Loucy (cell line): ENCODE results near the gene LRRFIP1.

Experiments used
- H2AFZ ChIP-seq: fragments of 200-600 bp; sonication (generic); 2 replicates; pipeline ENCODE4 v1.6.0; 2016; ENCODE audit warnings: antibody characterized with exemption, mild to moderate bottlenecking, low read length, moderate library complexity
- H3F3A ChIP-seq: fragments of 200-600 bp; 2 replicates; pipeline ENCODE4 v1.6.0; 2016; ENCODE audit warnings: antibody characterized with exemption, low read depth, mild to moderate bottlenecking
- H3K27me3 ChIP-seq: fragments of 200-600 bp; sonication (generic); 2 replicates; pipeline ENCODE4 v1.6.1; 2014; ENCODE audit warnings: low read length, mild to moderate bottlenecking; ENCODE audit not compliant: insufficient read depth, poor library complexity, severe bottlenecking
- H3K36me3 ChIP-seq: fragments of 200-600 bp; sonication (generic); 2 replicates; pipeline ENCODE4 v1.6.1; 2016; ENCODE audit warnings: low read length; ENCODE audit not compliant: insufficient read depth
- H3K4me1 ChIP-seq: fragments of 200-600 bp; sonication (generic); 2 replicates; pipeline ENCODE4 v1.5.1; 2014; ENCODE audit warnings: low read length, mild to moderate bottlenecking; ENCODE audit not compliant: insufficient read depth, poor library complexity, severe bottlenecking
- H3K4me2 ChIP-seq: fragments of 200-600 bp; sonication (generic); 2 replicates; pipeline ENCODE4 v1.6.0; 2014; ENCODE audit warnings: antibody characterized with exemption, low read length, low read depth, mild to moderate bottlenecking; ENCODE audit not compliant: poor library complexity, severe bottlenecking
- H3K4me3 ChIP-seq: fragments of 200-600 bp; sonication (generic); 2 replicates; pipeline ENCODE4 v1.5.1; 2014; ENCODE audit warnings: low read length, mild to moderate bottlenecking, mixed read lengths; ENCODE audit not compliant: poor library complexity, severe bottlenecking
- H3K79me2 ChIP-seq: fragments of 200-600 bp; sonication (generic); 2 replicates; pipeline ENCODE4 v1.6.1; 2014; ENCODE audit warnings: low read length; ENCODE audit not compliant: insufficient read depth
- H3K9ac ChIP-seq: fragments of 200-600 bp; sonication (generic); 2 replicates; pipeline ENCODE4 v1.6.0; 2014; ENCODE audit warnings: mild to moderate bottlenecking, low read depth, low read length, moderate library complexity; ENCODE audit not compliant: poor library complexity, severe bottlenecking
- H3K9me2 ChIP-seq: fragments of 200-600 bp; sonication (generic); replicated peaks from 2 replicates; pipeline ENCODE4 v1.6.1; 2016; ENCODE audit warnings: low read depth, low read length, mixed read lengths
- H3K9me3 ChIP-seq: fragments of 200-600 bp; sonication (generic); 2 replicates; pipeline ENCODE4 v1.6.1; 2014; ENCODE audit warnings: mild to moderate bottlenecking, antibody characterized with exemption, low read length, low read depth; ENCODE audit not compliant: insufficient read depth
- H4K20me1 ChIP-seq: fragments of 200-600 bp; sonication (generic); 2 replicates; pipeline ENCODE4 v1.6.0; 2014; ENCODE audit warnings: antibody characterized with exemption, low read length, mild to moderate bottlenecking; ENCODE audit not compliant: insufficient read depth, poor library complexity, severe bottlenecking
- CTCF ChIP-seq: fragments of 200-600 bp; sonication (generic); conservative IDR thresholded peaks from 2 replicates; pipeline ENCODE4 v1.5.1; 2014; ENCODE audit warnings: mild to moderate bottlenecking, antibody characterized with exemption, low read length
- EZH2phosphoT487 ChIP-seq: fragments of 200-600 bp; IDR thresholded peaks from 2 replicates; pipeline ENCODE4 v1.6.1; 2018; ENCODE audit warnings: antibody characterized with exemption, mild to moderate bottlenecking, moderate library complexity, borderline replicate concordance

The LRRFIP1 gene

GRCh38 chr2:237597196-237598145, 29.9 kb upstream of the LRRFIP1 start:
- no peaks in the 10 kb centered on the region for H4K20me1 ChIP-seq
- no peak overlapping the region for H3K4me2 ChIP-seq
- no peaks in the 10 kb centered on the region for H3K79me2 ChIP-seq
- no peaks in the 10 kb centered on the region for H3K27me3 ChIP-seq
- H3K9me2 ChIP-seq = no peaks in the 10 kb centered on the region
- no peak overlapping the region for H2AFZ ChIP-seq
- H3K36me3 ChIP-seq = no peaks in the 10 kb centered on the region
- H3K9me3 ChIP-seq = no peaks in the 10 kb centered on the region
- TF ChIP-seq CTCF = no peak
- no peak for TF ChIP-seq EZH2phosphoT487
- no peak overlapping the region for H3K4me3 ChIP-seq
- H3K4me1 ChIP-seq = peaks cover 14% of the 10 kb centered on the region
- H3F3A ChIP-seq = no peaks in the 10 kb centered on the region
- H3K9ac ChIP-seq = no peak overlapping the region

DNA sequence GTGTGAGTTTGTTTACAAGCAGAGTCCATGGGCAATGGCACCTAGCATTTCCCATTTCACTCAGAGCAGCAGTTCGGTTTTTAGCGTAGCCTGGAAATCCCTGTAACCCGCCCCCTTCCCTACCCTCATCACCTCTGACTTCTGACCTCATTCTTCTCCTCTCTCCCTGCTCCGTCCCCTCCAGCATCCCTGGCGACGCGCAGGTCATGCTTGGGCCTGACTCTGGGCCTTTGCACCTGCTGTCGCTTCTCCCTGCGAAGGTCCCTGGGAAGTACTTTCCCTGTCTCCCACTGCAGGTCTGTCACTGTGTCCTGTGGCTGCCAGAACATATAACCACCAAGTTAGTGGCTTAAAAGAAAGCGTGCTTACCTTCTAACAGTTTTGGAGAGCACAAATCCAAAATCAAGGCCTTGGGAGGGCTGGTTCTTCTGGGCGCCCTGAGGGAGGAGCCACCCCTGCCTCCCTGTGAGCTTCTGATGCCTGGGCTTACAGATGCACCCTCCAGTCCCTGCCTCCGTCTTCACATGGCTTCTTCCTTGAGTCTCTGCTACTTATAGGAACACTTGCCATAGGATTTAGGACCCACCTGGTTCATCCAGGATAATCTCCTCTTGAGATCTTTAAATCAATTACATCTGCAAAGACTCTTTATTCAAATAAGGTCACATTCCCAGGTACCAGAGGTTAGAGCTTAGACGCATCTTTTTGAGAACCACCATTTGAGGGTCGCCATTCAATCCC, 28.7 kb upstream of the LRRFIP1 start:
- no peaks in the 10 kb centered on the region for H3K9me3 ChIP-seq
- no peaks in the 10 kb centered on the region for H3K9me2 ChIP-seq
- H3K4me3 ChIP-seq = no peak overlapping the region
- no peaks in the 10 kb centered on the region for H3K79me2 ChIP-seq
- no peak overlapping the region for H2AFZ ChIP-seq
- no peak for TF ChIP-seq CTCF
- TF ChIP-seq EZH2phosphoT487 = no peak
- H4K20me1 ChIP-seq = no peaks in the 10 kb centered on the region
- no peak overlapping the region for H3K4me2 ChIP-seq
- H3F3A ChIP-seq = no peaks in the 10 kb centered on the region
- H3K4me1 ChIP-seq = peaks cover 25% of the 10 kb centered on the region
- H3K9ac ChIP-seq = no peak overlapping the region
- H3K36me3 ChIP-seq = no peaks in the 10 kb centered on the region
- no peaks in the 10 kb centered on the region for H3K27me3 ChIP-seq

- Histone ChIP-seq H3F3A (no peaks in the 10 kb centered on the region), H4K20me1 (no peaks in the 10 kb centered on the region), H2AFZ (no peak overlapping the region), H3K27me3 (no peaks in the 10 kb centered on the region), H3K36me3 (no peaks in the 10 kb centered on the region), H3K9me2 (no peaks in the 10 kb centered on the region), H3K9ac (no peak overlapping the region), H3K9me3 (no peaks in the 10 kb centered on the region), H3K4me1 (peaks cover 32% of the 10 kb centered on the region), H3K79me2 (no peaks in the 10 kb centered on the region), H3K4me3 (no peak overlapping the region), H3K4me2 (no peak overlapping the region)
- no peak for TF ChIP-seq CTCF
- no peak for TF ChIP-seq EZH2phosphoT487
Measured at GRCh38 chr2:237599465-237600110, 27.8 kb upstream of the LRRFIP1 start.
